ENCODE results near the gene VEZT.
"Not testable (repeated sequence)": the region's sequence is repeated elsewhere in the genome, so short reads cannot be mapped to it uniquely, and the experiment has no call there.

VEZT gene, protein sequence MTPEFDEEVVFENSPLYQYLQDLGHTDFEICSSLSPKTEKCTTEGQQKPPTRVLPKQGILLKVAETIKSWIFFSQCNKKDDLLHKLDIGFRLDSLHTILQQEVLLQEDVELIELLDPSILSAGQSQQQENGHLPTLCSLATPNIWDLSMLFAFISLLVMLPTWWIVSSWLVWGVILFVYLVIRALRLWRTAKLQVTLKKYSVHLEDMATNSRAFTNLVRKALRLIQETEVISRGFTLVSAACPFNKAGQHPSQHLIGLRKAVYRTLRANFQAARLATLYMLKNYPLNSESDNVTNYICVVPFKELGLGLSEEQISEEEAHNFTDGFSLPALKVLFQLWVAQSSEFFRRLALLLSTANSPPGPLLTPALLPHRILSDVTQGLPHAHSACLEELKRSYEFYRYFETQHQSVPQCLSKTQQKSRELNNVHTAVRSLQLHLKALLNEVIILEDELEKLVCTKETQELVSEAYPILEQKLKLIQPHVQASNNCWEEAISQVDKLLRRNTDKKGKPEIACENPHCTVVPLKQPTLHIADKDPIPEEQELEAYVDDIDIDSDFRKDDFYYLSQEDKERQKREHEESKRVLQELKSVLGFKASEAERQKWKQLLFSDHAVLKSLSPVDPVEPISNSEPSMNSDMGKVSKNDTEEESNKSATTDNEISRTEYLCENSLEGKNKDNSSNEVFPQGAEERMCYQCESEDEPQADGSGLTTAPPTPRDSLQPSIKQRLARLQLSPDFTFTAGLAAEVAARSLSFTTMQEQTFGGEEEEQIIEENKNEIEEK

DNA sequence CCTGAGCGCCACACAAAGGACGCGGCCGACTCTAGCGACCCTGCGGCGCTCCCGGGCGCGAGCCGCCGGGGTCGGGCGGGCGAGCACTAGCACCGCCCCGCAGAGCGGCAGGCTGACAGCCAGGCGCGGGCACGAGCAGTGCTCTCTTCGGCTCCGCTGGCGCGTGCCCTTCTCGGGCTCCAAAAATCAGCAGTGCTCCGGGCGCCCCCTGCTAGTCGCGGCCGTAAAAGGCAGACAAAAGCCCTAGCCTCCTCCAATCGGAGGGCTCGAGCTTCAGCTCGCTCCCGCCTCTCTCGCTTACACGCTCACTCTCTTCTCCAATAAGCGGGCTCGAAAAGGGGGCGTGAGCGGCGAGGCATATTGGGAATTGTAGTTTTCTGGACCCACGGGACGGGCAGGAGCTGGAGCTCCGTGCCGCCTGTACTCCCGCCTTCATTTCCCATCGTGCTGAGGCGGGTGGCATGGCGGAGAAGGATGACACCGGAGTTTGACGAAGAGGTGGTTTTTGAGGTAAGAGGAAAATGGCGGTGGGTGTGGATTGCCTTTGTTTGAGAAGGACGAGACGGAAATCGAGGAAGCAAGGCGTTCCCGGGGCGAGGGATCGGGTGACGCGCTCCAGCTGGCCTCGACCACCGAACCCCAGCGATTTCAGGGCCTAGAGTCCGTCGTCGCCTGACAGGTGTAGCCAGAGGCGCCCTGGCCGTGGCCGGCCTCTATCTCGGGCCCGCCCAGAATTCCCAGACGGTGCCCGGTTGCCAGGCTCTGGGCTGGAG is at the start of gene VEZT, which contains the start of gene FGD6:
TSS of gene VEZT (plus strand) at position 431 of the 773 bp plus-strand sequence. CDS start at position 475, 44 bp downstream.
TSS of gene FGD6 (minus strand) at position 91 of the 773 bp plus-strand sequence. CDS start 227 bp downstream, outside the sequence.
- DNase-seq = peak; percentile 99

DNA sequence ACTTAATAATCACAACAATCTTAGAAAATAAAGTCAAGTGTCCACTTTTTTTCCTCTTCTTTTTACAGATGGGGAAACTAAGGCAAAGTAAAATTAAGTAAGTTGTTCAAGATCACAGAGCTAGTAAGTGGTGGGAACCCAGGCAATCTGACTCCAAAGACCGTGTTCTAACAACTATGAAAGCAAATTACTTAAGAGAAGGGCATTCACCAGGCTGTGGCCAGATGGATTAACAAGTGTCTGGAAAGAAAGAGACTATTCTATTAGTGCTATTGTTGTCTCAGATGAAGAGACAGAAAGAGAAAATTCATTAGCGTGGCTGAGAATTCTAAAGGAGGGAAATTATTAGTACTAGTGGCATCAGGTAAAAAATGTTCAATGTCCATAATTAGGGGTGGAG is 48.9 kb upstream of the VEZT start:
- DNase-seq = no peak

DNA sequence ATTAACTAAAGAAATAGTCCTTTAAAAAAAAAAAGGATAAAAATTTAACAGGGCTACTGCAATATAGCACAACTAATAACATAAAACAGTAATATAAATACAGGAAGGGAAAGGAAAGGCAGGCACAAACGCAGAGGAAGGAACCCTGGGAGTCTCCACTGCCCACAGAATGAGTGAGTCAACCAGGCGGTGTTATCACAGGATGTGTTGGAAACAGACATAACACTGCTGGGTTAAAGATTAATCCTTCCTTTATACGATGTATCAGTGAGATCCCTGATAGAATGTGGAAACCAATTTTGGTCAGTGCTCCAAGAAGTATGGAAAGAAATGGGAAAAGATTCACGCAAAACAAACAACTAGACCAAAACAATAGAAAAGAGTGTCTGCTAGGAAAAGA is 48.2 kb upstream of the VEZT start:
- no peak for DNase-seq

DNA sequence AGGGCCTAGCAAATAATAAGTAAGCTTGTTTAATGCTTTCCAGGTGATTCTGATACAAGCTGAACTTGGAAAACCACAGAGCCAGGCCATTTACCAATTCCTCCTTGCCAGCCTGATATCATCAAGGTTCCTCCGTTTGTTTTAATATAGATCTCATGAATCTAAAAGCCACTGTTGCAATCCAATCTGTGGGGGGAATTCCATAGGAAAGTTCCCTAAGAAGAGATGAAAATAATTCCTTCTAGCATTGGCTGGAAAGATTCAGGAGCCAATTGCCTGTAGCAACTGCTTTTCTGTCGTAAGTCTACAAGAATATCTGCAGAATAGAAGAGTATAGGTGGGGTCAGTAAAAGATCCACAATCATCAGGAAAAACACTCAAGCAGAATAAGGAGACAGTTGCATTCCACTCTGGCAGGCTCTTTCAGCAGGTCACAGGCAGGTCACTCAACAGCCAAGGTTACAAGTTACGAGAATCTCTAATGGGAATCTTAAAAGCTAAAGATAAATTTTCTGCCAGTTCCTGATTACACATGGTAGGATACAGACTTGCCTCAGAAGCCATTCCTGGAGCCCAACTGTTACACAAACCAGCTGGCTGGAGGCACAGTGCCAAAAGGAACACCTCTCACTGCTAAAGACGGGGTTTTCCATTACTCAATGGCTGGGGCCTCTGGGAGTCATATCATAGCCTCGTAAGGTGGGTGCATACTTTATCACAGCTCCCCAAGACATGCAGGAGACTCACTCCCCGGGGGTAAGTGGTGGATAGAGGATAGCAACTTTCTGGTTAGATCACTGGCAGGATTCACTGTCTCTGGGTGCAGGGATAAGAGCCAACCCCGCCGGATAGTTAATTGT is 44.0 kb upstream of the VEZT start:
- peak; percentile 8 for DNase-seq

DNA sequence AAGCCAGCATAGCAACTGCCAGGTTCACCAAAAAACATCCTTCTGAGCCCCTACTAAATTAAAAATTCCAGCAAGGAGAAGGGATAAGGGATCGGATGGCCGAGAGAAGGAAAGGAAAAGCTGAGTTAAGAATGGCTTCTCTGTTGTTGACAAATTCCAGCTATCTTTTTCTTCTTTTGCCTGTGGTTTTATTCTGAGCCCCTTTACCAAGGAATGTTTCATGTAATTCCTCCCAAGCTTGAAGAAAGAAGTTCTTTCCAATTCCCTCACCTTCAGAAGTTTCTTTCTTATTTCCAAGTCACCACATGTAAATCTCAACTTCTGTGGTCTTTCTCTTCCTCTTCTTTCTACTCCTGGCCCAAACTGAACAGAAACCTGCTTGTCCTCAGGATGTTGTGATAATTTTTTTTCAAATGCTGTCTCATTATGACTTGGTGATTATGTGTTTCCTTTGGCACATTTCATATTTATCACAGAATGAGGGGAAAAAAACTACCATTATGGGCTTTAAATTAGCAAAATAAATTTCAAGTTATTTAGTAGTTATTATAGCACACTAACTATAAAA is 40.3 kb upstream of the VEZT start:
- DNase-seq = no peak

DNA sequence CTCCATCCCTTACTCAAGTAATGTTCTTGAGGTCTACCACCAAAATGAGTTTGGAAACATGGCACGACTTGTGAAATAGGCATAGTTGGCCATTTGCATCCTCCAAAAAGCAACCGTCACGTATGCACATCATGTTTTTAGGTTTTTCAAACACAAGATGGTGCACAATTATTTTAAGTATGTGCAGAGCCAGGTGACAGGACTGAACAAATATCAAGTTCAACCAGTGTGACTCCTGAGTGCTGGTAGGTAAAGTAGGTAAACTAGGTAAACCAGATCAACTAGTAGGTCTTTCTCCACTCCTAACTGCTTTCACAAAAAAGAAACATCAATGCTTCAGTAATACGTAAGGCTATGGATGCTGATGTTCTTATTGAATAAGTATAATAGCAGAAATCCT is 39.5 kb upstream of the VEZT start:
- no peak for DNase-seq

DNA sequence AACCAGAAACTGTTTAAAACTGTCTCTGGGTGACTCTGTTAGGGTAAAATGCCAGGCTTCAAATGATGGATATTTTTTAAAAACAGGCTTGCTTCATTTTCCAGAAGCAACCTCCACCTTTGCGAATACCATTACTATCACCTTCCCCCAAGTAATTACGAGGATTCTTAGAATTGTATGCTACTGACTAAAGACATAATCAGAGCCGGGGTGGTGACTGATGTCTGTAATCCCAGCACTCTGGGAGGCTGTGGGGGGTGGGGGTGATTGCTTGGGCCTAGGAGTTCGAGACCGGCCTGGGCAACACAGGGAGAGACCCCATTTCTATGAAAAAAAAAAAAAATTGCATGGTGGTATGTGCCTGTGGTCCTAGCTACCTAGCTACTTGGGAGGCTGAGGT is 38.6 kb upstream of the VEZT start:
- no peak for DNase-seq

DNA sequence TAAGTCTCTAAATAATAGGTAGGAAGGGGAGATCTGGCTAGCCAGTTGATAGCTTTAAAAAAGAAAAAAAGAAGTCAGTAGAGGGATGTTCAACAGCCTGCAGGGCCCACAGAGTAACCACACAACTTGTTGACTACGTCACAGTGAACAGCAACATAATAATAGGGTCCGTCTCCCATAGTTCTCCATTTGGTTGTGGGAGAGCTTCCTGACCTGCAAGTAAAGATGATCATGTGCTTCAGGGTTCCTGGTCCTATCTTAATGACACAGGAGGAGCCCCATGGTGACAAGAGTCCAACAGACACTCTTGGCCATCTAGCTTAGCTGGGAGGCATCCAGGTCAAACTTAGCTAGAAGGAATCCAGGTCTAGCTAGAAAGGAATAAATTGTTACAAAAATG is 36.5 kb upstream of the VEZT start:
- DNase-seq = no peak

DNA sequence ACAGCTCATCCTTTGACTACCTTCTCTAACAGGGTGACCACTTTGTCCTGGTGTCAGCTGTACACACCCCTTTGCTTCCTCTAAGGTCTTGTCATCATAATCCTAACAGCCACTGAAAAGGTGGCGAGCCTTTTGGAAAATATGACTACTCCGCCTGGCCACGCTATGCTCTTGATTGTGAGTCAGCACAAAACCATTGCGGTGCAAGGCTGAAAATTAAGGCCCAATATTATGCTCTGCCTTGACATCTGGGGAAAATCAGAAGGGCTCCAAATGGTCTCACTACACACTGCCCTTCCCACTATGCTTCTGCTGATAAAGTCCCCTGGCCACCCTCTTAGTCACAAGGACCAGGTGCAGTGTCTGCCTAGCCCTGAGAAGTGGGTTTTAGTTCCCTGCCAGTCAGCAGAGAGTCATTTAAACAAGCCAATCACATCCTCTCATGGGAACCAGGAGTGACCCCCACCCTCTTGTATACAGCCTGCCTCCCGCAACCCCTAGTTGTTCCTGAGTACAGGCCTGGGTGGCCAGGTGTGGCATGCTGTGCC is 34.7 kb upstream of the VEZT start:
- DNase-seq = no peak

DNA sequence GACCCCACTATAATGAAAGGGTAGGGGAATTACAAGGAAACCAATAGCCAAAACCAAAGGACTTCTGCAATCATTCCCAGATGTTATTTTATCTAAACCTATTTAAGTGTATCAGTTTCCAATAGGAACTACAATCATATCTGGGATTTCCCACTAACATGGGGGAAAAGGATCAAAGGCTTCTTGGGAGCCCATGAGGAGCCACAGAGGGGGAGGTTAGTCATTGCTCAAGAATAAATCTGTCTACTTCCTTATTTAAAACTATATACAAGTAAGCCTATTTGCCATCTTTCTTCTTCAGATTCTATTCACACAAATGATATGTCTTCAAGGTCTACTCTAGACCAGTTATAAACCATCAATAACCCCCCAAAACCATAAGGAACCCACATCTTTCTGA is 33.5 kb upstream of the VEZT start:
- no peak for DNase-seq

DNA sequence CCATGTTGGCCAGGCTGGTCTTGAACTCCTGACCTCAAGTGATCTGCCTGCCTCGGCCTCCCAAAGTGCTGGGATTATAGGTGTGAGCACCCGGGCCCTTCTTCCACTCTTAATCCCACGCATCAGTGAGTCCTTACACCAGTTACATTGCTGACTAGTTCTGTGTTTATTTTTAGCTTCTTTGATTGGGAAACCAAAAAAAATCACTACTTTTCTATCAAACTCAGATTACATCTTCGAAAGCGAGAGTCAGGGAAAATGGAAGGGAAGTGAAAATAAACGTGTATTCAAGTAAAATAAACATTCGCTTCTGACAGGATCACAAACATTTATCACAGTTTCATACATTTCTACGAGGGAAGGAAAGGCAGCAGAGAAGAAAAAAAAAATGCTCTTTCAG is 32.5 kb upstream of the VEZT start:
- DNase-seq = no peak

DNA sequence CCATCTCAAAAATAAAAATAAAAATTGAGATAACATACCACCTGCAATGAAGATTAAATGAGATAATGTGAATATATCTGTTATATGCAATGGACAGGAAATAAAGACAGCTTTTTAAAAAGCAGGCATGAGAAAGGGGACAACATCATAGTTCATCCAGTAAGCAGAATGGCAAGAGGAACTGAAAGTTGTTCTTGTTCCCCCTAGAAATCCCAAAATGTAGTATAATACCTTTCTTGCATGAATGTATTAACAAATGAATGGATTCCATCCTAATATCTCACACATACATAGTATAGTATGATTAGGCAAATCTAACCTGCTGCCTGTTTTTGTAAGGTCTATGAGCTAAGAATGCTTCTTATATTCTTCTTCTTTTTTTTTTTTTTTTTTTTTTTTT is 31.8 kb upstream of the VEZT start:
- DNase-seq = no peak

DNA sequence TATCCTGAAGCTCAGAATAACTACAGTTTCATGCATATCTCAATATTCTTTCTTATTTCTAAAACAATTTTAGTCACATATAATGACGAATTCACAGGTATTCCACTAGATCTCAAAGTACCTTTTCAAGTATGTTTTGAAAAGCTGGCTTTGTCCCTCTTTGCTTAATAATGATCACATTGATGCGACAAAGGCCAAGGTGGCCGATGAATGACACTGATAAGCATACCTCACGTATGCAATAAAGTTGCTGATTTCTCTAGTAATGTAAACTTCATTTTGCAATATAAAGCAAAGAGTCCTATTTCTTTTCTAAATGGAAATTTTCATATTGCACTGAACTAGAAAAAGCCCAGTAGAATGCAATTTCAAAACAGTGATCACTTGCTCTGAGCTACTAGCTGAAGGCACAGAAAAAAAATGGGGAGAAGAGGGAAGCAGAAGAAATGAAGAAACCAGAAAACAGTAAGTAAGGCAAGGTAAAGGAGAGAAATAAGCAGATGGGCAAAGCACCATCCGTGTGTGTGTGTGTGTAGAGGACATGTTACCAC is 29.7 kb upstream of the VEZT start:
- no peak for DNase-seq

DNA sequence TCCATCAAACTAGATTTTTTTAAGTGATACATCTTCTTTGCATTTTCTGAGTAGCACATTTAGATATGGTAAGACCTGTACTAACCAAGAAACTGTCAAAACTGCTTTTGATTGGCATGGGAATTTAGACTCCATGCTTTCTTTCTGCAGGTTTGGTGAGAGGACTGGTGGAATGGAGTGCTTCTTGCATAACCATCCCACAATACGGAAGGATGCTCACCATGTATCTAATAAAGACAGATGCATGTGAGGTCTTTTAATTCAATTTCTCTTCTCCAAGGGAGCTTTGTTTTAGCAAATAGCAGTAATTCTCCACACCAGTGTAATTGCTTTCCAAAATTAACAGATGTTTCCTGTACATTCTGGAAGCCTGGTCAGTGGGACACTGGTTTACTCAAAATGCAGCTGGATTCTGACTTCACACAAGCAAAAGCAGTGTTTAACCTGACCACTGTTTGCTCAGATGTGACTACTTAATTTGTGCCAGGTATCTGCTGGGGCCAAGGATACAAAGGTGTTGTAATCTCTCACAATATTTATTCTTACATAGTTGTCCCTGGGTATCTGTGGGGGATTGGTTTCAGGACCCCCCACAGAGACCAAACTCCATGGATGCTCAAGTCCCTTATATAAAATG is 26.4 kb upstream of the VEZT start:
- DNase-seq = no peak

DNA sequence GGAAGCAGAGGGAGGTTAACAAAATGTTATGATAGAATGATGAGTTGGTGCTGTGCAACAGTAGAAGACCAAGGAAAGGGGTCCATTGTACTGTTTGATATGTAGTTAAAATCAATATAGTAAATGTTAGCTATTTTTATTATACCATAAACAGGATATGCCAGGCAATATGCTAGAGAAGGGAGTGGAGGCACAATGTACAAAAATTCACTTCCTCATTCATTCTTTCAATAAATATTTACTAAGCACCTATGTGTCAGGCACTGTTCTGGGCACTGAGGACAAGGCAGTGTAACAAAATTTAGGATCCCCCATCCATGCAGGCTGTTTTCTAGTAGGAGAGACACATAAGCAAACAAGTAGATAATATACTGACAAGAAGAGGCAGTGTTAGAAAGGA is 25.3 kb upstream of the VEZT start:
- DNase-seq = no peak

DNA sequence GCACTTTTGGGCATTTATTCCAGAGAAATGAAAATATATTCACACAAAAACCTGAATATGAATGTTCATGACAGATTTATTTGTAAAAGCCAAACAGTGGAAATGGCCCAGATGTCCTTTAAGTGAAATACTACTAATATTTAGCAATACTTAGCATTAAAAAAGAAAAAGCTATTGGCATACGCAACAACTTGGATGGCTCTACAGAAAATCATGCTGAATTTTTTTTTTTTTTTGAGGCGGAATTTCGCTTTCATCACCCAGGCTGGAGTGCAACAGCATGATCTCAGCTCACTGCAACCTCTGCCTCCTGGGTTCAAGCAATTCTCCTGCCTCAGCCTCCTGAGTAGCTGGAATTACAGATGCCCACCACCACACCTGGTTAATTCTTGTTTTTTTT is 24.5 kb upstream of the VEZT start:
- DNase-seq = no peak

DNA sequence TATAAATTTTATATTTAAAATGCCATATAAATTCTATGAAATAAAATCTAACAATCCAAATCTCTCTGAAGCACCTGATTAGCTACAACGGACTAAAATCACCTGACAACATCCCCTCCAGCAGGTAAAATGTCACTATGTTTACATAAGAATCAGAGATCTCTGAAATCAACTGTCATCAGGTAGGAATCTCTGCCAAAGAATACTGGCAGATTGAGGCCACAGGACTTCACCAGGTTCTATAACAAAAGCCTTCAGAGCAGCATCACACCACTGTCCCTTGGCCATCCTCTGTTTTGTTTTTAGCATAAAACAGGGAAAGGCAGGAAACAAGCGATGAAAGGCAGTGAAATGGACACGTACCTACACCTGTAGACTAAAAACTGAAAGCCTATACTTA is 22.5 kb upstream of the VEZT start:
- no peak for DNase-seq

DNA sequence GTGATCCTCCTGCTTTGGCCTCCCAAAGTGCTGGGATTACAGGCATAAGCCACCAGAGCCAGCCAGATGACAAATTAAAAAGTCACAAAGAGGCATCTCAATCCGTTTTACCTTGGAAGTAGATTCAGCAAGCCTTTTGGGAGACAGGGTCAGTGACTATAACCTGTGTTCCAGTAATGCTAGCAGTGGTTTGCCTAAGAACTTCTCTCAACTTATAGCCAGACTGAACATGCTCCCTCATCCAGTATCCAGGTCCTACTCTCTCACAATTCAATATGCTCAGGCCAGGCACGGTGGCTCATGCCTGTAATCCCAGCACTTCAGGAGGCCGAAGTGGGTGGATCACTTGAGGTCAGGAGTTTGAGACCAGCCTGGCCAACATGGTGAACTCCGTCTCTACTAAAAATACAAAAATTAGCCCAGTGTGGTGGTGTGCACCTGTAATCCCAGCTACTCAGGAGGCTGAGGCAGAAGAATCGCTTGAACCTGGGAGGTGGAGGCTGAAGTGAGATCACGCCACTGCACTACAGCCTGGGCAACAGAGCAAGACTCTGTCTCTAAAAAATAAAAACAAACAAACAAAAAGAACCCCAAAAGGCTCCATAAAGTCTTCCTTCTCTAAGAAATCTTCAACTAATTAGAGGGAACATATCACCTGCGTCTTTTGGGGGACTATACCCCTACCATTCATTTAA is 20.6 kb upstream of the VEZT start:
- not testable (repeated sequence) for DNase-seq

DNA sequence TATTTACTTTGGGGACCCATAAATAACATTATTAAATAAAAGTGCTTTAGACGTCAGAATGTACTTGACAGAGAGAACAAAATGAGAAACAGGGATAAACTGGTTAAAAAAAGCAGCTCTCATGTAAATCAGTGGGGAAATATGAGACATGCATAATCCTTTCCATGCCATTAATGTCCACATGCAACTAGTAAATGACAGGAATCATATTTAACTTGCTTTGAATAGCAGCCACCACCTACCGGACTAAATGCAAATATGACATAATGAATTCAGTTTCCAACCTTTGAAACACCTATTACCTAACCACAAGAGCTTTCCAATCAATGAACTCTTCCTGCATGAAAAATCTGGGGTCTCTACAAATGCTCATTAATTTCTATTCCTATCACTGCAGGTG is 20.0 kb upstream of the VEZT start:
- no peak for DNase-seq

DNA sequence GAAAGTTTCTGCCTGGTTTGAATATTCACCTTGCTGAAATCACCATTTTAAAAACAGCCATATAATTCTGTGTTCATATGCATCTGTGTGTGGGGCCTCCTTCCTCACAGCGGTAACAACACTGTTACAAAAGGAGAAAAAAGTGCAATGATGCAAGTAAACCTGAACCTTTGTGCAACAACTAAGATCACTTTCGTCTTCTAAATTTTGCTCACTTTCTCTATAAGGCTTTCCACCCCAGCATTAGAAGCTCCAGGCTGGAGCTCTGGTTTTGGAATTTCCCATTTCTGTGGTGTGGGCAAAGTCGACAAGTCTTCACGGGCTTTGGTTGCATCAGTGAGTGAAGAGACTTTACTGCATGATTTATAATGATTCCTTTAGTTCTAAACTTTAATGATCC is 18.7 kb upstream of the VEZT start:
- DNase-seq = no peak

Data from retina (tissue), 1 donor.